Bronchial epithelial cell (primary cell): ENCODE results near the gene DBP. TPM values are rescaled to one million over a fixed set of nuclear protein-coding genes. Genes with fewer than 3 reads are reported as not detected.

Experiments used
- DNase-seq: peaks from one replicate; pipeline ENCODE4 v3.0.0-alpha.2; 2010; ENCODE audit warnings: low read depth
- FAIRE-seq: peaks from 2 replicates; lab custom pipeline; 2011; peaks lifted over from hg19 to GRCh38; lab: Jason Lieb, UNC
- H3K27me3 ChIP-seq: 2 replicates; pipeline ENCODE4 v1.5.1; 2011; ENCODE audit warnings: low read length; ENCODE audit not compliant: control insufficient read depth, insufficient read depth
- H3K36me3 ChIP-seq: 2 replicates; pipeline ENCODE4 v1.5.1; 2011; ENCODE audit warnings: low read length; ENCODE audit not compliant: control insufficient read depth, insufficient read depth
- H3K4me3 ChIP-seq: 2 replicates; pipeline ENCODE4 v1.5.1; 2011; ENCODE audit warnings: mild to moderate bottlenecking, low read depth, low read length, control low read depth
- total RNA-seq: library from RNA; depleted of rRNA; stranded (reverse); fragments of >200 nt; gene quantifications from 2 replicates; pipeline ENCODE4 v1.2.1, GENCODE V29; 2014
- TF ChIP-seq, protein P1 (sequence below): IDR thresholded peaks from 2 replicates; pipeline ENCODE4 v1.5.1; 2011; ENCODE audit warnings: mild to moderate bottlenecking, moderate library complexity, low read length, control low read depth, inconsistent platforms; ENCODE audit not compliant: insufficient read depth, severe bottlenecking

DBP gene
- total RNA-seq, 1 donor from 2014 or later: 6.6 TPM

DNA sequence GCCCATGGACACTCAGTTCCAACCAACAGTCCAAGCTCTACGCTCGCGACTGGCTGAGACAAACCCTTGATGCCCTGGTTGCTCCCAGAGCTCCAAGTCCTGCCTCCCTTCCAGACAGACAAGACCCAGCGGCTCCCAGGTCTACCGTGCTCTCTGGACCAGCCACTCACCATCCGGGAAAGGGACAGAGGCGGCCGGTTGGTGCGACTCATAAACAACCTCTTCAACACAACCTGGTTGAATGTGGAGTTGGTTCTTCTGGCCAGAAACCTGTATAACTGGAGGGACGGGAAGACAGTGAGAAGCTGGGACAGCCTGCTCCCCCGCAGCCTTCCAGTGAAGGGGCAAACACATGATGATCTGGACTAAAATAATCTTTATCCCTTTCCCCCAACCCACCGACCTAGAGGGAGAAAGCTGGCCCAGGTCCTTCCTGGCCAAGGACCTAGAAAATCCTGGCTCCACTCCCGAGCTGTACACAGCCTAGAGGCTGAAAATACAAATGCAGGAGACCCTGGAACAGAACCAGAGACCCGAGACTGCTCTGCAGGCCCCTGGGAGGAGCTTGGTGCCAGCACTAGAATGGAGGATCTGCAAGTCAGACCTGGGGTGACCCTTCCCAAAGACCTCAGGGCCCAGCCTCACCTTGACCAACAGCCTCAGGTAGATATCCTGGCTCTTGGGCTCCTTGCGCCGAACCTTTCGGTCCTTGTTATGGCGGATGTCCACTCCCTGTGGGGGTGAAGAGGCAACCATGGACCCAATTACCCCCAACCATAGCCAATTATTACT lies 19.8 kb downstream of the DBP start:
- peak overlapping the region; percentile 83 for H3K4me3 ChIP-seq
- no peaks in the 10 kb centered on the region for H3K27me3 ChIP-seq
- TF ChIP-seq, protein P1, sequence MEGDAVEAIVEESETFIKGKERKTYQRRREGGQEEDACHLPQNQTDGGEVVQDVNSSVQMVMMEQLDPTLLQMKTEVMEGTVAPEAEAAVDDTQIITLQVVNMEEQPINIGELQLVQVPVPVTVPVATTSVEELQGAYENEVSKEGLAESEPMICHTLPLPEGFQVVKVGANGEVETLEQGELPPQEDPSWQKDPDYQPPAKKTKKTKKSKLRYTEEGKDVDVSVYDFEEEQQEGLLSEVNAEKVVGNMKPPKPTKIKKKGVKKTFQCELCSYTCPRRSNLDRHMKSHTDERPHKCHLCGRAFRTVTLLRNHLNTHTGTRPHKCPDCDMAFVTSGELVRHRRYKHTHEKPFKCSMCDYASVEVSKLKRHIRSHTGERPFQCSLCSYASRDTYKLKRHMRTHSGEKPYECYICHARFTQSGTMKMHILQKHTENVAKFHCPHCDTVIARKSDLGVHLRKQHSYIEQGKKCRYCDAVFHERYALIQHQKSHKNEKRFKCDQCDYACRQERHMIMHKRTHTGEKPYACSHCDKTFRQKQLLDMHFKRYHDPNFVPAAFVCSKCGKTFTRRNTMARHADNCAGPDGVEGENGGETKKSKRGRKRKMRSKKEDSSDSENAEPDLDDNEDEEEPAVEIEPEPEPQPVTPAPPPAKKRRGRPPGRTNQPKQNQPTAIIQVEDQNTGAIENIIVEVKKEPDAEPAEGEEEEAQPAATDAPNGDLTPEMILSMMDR: no peak
- peaks cover 28% of the 10 kb centered on the region for H3K36me3 ChIP-seq
- DNase-seq (no peak), FAIRE-seq (no peak)

DNA sequence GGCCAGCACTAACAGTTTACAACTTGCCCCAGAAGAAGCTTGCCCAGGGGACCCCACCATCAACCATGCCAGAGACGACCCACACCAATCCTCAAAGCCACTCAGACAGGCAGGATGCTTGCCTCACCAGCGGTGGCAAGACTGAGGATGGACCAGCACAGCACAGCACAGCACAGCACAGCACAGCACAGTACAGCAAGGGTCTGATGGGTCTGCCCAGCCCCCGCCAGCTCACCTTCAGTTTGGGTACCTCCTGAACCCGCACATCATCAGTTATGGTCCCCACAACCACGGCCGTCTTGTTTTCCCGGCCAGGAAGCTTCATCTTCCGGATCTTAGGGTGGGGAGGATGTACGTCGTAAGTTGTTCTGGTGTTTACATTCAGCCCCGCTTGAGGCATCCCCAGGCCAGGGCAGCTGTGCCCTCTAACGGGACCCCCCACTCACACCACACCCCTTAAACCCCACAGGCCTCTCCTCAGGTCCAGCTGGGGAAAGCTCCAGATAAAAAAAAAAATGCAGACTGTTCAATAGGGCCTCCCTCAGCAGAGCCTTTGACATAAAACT lies 20.6 kb downstream of the DBP start:
- TF ChIP-seq, protein P1: no peak
- H3K36me3 ChIP-seq: peaks cover 28% of the 10 kb centered on the region
- FAIRE-seq (no peak), DNase-seq (no peak)
- H3K4me3 ChIP-seq: no peak overlapping the region
- no peaks in the 10 kb centered on the region for H3K27me3 ChIP-seq

DNA sequence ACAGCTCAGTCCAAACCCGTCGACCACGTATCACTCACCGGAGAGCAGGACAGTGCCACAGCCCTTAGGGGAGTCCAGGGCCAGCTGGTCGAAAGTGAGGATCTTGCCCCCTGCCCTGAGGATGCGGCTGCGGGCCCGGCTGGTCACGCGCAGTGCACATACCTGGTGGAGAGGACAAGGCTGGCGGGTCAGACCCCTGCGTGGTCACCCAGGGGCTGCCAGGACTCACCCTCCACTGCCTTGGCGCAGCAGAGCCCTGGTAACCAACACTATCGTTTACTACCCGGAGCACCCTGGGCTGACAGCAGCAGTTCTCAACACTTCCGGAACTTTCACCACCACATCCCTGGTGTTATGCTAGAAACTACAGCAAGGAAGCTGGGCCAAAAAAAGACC lies 21.1 kb downstream of the DBP start:
- FAIRE-seq: no peak

DNA sequence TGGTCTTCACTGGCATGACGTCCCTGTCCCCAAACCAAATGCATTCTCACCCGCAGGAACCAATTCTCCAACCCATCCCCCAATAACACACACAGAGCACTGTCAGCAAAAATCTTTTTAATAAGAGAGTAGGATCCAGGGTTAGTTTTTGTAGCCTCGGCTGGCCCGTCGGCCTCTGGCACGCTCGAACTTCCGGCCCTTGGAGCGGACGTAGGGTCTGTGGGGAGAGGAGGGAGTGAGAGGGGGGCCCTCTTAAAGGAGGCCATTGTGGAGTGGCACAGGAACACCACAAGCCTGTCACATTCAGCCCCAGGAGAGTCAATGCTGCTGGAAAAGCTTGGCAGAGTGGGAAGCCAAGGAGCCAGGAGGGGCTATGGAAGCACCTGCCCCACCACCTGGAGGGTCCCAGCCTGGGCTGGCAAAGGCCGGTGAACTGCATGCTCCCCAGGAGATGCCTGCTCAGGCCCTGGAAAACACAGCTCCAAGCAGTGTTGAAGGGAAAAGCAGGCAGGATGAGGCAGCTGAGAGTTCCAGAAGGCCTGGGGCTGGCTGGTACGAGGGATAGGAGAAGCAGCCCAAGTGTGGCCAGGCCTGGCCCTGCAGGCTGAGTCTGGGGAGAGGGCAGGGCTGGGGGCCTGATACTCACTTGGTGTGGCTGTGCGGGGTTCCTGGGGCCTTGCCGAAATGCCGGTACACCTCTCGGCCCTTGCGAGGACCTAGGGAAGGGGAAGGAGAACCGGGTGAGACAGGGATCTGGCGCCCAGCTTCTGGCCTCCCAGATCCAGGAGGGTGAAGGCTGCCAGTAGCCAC lies 21.7 kb downstream of the DBP start:
- FAIRE-seq (no peak), DNase-seq (no peak)
- Histone ChIP-seq H3K4me3 (peak overlapping the region; percentile 40), H3K36me3 (peaks cover 28% of the 10 kb centered on the region), H3K27me3 (no peaks in the 10 kb centered on the region)
- TF ChIP-seq, protein P1: no peak

More for the DNA sequence above, 21.1 kb downstream of the DBP start:
- Histone ChIP-seq H3K4me3 (no peak overlapping the region), H3K27me3 (no peaks in the 10 kb centered on the region), H3K36me3 (peaks cover 28% of the 10 kb centered on the region)
- no peak for DNase-seq
- TF ChIP-seq, protein P1: no peak

- FAIRE-seq (no peak), DNase-seq (peak; percentile 70)
- TF ChIP-seq, protein P1: peak; percentile 28
- peak within 1 kb of the TSS; percentile 40 for H3K4me3 ChIP-seq
- no peaks in the 10 kb centered on the region for H3K27me3 ChIP-seq
- peaks cover 28% of the 10 kb centered on the region for H3K36me3 ChIP-seq
Observed at GRCh38 chr19:48614436-48615230, 22.5 kb downstream of the DBP start, which contains the start of gene FAM83E. FAM83E (minus strand) TSS chr19:48615076; CDS start chr19:48613372, 1,704 bp downstream.
